OCI-LY3 (cell line): Measurements from ENCODE around the gene SESN3.
"Not testable (repeated sequence)": the region's sequence is repeated elsewhere in the genome, so short reads cannot be mapped to it uniquely, and the experiment has no call there.

Experiments
- H2AFZ ChIP-seq: fragments of 200-600, 300-600 bp; shearing (Covaris generic); 2 replicates; pipeline ENCODE4 v1.6.0; 2014; ENCODE audit warnings: antibody characterized with exemption, low read depth, low read length
- H3K27ac ChIP-seq: fragments of 200-600, 300-600 bp; sonication (generic); 2 replicates; pipeline ENCODE4 v1.5.1; 2014; ENCODE audit warnings: mild to moderate bottlenecking, low read length, moderate library complexity, mixed read lengths
- H3K27me3 ChIP-seq: fragments of 200-600, 300-600 bp; sonication (generic); 2 replicates; pipeline ENCODE4 v1.6.1; 2014; ENCODE audit warnings: low read depth, low read length, mixed read lengths
- H3K36me3 ChIP-seq: fragments of 200-600, 300-600 bp; sonication (generic); replicated peaks from 2 replicates; pipeline ENCODE3; 2014; ENCODE audit warnings: low read depth, low read length, mixed read lengths
- H3K4me1 ChIP-seq: fragments of 300-600, 200-600 bp; sonication (generic); 2 replicates; pipeline ENCODE4 v1.6.1; 2014; ENCODE audit warnings: low read length, mixed read lengths
- H3K4me2 ChIP-seq: fragments of 200-600, 300-600 bp; sonication (generic); 2 replicates; pipeline ENCODE4 v1.6.1; 2014; ENCODE audit warnings: low read length, mixed read lengths
- H3K4me3 ChIP-seq: fragments of 300-600, 200-600 bp; sonication (generic); 2 replicates; pipeline ENCODE4 v1.5.1; 2014; ENCODE audit warnings: antibody characterized with exemption, mild to moderate bottlenecking, low read length, moderate library complexity
- H3K79me2 ChIP-seq: fragments of 300-600, 200-600 bp; shearing (Covaris generic); 2 replicates; pipeline ENCODE4 v1.6.1; 2014; ENCODE audit warnings: mild to moderate bottlenecking, low read length, mixed read lengths
- H3K9ac ChIP-seq: fragments of 300-600, 200-600 bp; shearing (Covaris generic); 2 replicates; pipeline ENCODE4 v1.6.0; 2014; ENCODE audit warnings: mild to moderate bottlenecking, low read length, moderate library complexity
- H3K9me3 ChIP-seq: fragments of 200-600, 300-600 bp; shearing (Covaris generic); 2 replicates; pipeline ENCODE4 v1.6.1; 2014; ENCODE audit warnings: low read length, mixed read lengths; ENCODE audit not compliant: insufficient read depth
- H4K20me1 ChIP-seq: fragments of 200-600, 300-600 bp; sonication (generic); 2 replicates; pipeline ENCODE4 v1.6.1; 2016; ENCODE audit warnings: low read length, mixed read lengths; ENCODE audit not compliant: insufficient read depth
- CTCF ChIP-seq: fragments of 200-600, 300-600 bp; sonication (generic); IDR thresholded peaks from 2 replicates; pipeline ENCODE4 v1.5.1; 2014; ENCODE audit warnings: antibody characterized with exemption, low read length, low read depth
- EZH2phosphoT487 ChIP-seq: fragments of 200-600 bp; shearing (Covaris generic); IDR thresholded peaks from 2 replicates; pipeline ENCODE4 v1.6.1; 2018; ENCODE audit warnings: antibody characterized with exemption, mixed run types, low read depth

The SESN3 gene

GRCh38 chr11:95229993-95230809 is 801 bp downstream of the SESN3 start:
- Histone ChIP-seq H3K79me2 (peaks cover 22% of the 10 kb centered on the region), H3K27me3 (no peaks in the 10 kb centered on the region), H3K9me3 (no peaks in the 10 kb centered on the region), H3K36me3 (peaks cover 2% of the 10 kb centered on the region), H3K9ac (peak overlapping the region; percentile 78), H3K27ac (no peak overlapping the region), H2AFZ (no peak overlapping the region), H4K20me1 (no peaks in the 10 kb centered on the region; the same call in 1 of the 2 replicates), H3K4me2 (peak overlapping the region; percentile 91), H3K4me1 (peaks cover 15% of the 10 kb centered on the region), H3K4me3 (peak overlapping the region; percentile 94)
- TF ChIP-seq CTCF (no peak), EZH2phosphoT487 (no peak)

- no peak overlapping the region for H2AFZ ChIP-seq
- H3K4me2 ChIP-seq, result peak overlapping the region; percentile 91
- H3K27me3 ChIP-seq, result no peaks in the 10 kb centered on the region
- H3K9me3 ChIP-seq, result no peaks in the 10 kb centered on the region
- H3K4me3 ChIP-seq, result peak overlapping the region; percentile 94
- H3K4me1 ChIP-seq, result peaks cover 15% of the 10 kb centered on the region
- H3K36me3 ChIP-seq, result peaks cover 3% of the 10 kb centered on the region
- H4K20me1 ChIP-seq, result no peaks in the 10 kb centered on the region; the same call in 1 of the 2 replicates
- H3K27ac ChIP-seq, result no peak overlapping the region
- H3K9ac ChIP-seq, result peak overlapping the region; percentile 78
- no peak for TF ChIP-seq EZH2phosphoT487
- no peak for TF ChIP-seq CTCF
- peaks cover 22% of the 10 kb centered on the region for H3K79me2 ChIP-seq
These were observed 1.6 kb downstream of the SESN3 start for GRCh38 chr11:95229199-95229992.

DNA sequence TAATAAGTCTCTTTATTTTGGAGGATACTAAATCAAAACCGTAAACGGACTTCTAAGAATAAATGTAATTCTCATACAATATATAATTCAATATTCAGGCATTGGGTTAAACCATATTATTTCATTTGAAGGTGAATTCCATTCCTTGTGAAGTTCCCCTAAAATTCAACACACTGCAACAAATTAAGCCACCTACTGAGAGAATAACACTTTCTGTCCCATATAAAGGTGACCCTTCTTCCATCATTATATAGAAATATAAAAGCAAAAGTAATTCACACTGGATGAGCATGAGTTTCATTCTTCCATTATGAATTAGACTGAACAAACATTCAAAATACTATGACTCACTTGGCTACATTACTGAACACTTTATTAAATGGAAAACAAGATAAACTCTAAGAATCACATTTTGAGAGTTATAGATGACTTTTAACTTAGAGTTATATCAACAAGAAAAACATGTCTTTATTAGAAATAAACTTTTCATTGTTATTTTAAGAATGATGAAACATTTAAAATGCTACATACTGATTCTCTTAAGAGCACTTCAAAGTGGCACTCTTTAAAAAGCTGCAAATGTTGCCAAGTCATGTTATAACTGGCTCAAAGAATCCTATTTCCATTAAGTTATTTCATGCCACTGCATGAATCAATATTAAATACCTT is 2.8 kb downstream of the SESN3 start:
- H3K27me3 ChIP-seq, result no peaks in the 10 kb centered on the region
- peaks cover 24% of the 10 kb centered on the region for H3K79me2 ChIP-seq
- peaks cover 15% of the 10 kb centered on the region for H3K4me1 ChIP-seq
- no peak overlapping the region for H3K27ac ChIP-seq
- H3K4me2 ChIP-seq, result no peak overlapping the region
- no peak overlapping the region for H3K4me3 ChIP-seq
- peaks cover 3% of the 10 kb centered on the region for H3K36me3 ChIP-seq
- TF ChIP-seq CTCF (no peak), EZH2phosphoT487 (no peak)
- H3K9ac ChIP-seq, result no peak overlapping the region
- no peak overlapping the region for H2AFZ ChIP-seq
- no peaks in the 10 kb centered on the region; the same call in 1 of the 2 replicates for H4K20me1 ChIP-seq
- no peaks in the 10 kb centered on the region for H3K9me3 ChIP-seq

DNA sequence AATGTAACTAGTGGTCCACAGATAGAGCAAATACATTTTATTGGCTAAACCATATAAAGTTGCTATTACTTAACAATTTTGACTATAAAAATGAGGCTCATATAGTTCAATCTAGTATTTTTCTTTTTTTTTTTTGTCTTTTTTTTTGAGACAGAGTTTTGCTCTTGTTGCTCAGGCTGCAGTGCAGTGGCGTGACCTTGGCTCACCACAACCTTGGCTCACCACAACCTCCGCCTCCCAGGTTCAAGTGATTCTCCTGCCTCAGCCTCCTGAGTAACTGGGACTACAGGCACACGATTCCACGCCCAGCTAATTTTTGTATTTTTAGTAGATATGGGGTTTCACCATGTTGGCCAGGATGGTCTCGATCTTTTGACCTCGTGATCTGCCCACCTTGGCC is 3.9 kb downstream of the SESN3 start:
- H3K9me3 ChIP-seq, H3K4me2 ChIP-seq, H3K9ac ChIP-seq, H3K36me3 ChIP-seq, H3K4me3 ChIP-seq, H4K20me1 ChIP-seq, H2AFZ ChIP-seq, H3K27ac ChIP-seq, H3K4me1 ChIP-seq, H3K27me3 ChIP-seq: not testable (repeated sequence)
- peaks cover 26% of the 10 kb centered on the region for H3K79me2 ChIP-seq
